ENCODE measurements around the gene IQUB.

DNA sequence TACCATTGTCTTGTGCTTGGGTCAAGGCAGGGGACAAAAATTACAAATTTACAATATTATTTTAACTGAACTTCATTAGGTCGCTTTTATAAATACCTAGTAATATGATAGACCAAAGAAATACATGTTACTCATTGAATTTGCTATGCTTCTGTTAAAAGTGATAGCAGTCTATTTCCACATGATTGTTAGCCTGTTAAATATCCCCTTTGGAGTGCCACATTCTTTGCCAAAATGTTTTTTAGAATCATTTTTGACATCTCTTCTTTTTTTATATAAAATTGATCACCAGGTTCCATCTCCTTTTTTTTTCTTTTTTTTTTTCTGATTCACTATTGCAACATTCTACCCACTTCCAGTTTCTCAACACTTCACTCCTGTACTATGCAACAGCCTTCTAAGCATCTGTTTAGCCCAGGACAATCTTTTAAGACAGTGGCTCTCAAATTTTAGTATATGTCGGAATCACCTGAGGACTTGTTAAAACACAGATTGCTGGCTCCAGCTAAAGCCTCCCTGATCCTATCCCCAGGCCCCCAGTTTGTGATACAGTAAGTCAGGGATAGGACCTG lies 39.6 kb upstream of the IQUB start:
- TF ChIP-seq, protein P1, sequence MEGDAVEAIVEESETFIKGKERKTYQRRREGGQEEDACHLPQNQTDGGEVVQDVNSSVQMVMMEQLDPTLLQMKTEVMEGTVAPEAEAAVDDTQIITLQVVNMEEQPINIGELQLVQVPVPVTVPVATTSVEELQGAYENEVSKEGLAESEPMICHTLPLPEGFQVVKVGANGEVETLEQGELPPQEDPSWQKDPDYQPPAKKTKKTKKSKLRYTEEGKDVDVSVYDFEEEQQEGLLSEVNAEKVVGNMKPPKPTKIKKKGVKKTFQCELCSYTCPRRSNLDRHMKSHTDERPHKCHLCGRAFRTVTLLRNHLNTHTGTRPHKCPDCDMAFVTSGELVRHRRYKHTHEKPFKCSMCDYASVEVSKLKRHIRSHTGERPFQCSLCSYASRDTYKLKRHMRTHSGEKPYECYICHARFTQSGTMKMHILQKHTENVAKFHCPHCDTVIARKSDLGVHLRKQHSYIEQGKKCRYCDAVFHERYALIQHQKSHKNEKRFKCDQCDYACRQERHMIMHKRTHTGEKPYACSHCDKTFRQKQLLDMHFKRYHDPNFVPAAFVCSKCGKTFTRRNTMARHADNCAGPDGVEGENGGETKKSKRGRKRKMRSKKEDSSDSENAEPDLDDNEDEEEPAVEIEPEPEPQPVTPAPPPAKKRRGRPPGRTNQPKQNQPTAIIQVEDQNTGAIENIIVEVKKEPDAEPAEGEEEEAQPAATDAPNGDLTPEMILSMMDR (IDR thresholded peaks at IDR 0.05), result no peak
- TF ChIP-seq POLR2A (IDR thresholded peaks at IDR 0.05) (no peak), POLR2AphosphoS5 (IDR thresholded peaks at IDR 0.05) (no peak)
